ENCODE measurements around the gene DOCK8.

Gene DOCK8

DNA sequence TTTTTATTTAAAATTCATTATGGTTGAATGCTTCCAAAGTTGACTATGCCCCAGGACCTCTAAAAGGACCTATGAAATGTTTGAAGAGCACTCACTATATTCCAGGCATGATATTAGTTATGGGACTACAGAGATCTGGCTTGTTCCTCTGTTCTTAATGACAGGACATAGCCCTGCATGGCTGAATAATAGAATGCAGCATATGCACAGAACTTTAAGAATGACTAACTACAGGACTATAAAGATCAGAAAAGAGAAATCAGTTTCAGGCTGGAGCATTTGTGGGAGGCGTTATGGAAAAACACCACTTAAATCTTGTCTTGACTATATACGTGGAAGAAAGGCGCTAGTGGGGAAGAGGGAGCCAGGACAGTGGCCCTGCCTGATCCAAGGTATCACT lies 239.2 kb downstream of the DOCK8 start:
- TF ChIP-seq, protein P1, sequence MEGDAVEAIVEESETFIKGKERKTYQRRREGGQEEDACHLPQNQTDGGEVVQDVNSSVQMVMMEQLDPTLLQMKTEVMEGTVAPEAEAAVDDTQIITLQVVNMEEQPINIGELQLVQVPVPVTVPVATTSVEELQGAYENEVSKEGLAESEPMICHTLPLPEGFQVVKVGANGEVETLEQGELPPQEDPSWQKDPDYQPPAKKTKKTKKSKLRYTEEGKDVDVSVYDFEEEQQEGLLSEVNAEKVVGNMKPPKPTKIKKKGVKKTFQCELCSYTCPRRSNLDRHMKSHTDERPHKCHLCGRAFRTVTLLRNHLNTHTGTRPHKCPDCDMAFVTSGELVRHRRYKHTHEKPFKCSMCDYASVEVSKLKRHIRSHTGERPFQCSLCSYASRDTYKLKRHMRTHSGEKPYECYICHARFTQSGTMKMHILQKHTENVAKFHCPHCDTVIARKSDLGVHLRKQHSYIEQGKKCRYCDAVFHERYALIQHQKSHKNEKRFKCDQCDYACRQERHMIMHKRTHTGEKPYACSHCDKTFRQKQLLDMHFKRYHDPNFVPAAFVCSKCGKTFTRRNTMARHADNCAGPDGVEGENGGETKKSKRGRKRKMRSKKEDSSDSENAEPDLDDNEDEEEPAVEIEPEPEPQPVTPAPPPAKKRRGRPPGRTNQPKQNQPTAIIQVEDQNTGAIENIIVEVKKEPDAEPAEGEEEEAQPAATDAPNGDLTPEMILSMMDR (IDR thresholded peaks at IDR 0.05; ENCODE audit: low read depth, low read length) = no peak
- H3K4me3 ChIP-seq (ENCODE audit: low read depth, low read length) = no peak overlapping the region

DNA sequence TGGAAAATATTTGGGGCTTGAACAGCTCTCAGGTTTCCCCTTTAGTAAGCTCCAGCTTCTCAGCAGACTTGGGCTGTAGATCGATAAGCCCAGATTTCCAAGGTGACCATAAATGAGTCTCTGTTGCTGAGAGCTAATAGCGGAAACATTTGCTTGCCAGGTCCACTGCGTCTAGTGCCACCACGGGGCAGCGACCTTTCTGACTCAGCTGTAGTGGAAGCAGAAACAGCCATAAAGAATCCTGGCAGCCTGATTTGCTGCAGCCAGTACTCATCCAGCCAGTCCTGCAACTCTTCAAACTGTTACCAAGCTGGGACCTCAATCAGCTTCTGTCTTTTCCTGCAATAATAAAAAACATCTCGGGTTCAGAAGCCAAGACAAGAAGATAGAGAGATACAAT lies 241.7 kb downstream of the DOCK8 start:
- TF ChIP-seq, protein P1 (IDR thresholded peaks at IDR 0.05; ENCODE audit: low read depth, low read length) = no peak
- no peak overlapping the region for H3K4me3 ChIP-seq (ENCODE audit: low read depth, low read length)

DNA sequence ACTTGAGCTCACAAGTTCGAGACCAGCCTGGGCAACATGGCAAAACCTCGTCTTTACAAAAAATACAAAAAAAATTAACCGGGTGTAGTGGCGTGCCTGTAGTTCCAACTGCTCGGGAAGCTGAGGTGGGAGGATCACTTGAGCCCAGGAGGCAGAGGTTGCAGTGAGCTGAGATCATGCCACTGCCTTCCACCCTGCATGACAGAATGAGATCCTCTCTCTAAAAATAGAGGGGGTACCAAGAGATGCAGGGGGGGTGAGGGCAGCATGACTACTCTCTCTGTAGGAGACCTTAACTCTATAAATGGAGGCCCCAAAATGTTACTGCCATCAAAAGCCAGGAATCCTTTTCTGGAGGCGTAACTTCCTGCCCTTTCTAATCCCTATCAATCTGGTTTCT lies 243.9 kb downstream of the DOCK8 start:
- TF ChIP-seq, protein P1 (IDR thresholded peaks at IDR 0.05; ENCODE audit: low read depth, low read length) = no peak
- H3K4me3 ChIP-seq (ENCODE audit: low read depth, low read length) = no peak overlapping the region

DNA sequence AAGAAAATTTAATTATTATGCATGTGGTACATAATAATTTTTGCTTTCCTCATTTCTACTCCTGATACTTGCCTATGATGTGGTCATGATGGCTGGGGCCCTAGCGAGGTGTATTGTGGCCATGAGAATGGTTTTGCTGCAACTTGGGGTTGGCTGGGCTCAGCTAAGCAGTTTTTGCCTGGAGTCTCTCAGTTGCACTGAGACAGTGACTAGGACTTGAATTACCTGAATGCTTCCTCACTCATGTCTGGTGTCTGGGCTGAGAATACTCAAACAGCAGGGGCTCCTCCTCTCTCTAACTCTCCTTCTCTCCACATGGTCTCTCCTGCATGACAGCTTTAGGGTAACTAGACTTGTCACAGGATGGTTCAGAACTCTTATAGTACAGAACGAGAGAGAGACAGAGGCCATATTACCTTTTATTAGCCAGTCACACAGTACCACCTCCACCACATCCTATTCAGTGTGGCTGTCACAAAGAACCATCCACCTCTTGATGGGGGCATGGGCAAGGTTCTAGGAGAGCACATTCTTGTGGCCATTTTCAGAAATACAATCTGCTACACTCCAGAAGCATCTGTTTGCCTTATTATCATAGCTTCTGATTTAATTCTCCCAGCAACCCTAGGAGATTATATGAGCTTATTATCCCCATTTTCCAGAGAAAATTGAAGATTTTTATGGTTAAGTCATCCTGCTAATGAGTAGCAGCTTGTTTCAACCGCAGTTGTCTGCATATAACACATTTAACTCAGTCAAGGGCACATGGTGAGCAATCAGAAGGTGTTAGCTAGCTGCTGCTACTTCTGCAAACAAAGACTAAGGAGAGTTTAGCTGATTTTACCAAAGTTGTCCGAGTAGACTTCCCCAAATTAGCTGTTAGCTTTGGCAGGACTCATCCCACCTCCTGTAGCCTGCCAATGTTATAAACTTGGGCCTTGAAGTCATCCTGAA lies 245.1 kb downstream of the DOCK8 start:
- TF ChIP-seq, protein P1 (IDR thresholded peaks at IDR 0.05; ENCODE audit: low read depth, low read length) = no peak
- no peak overlapping the region for H3K4me3 ChIP-seq (ENCODE audit: low read depth, low read length)

DNA sequence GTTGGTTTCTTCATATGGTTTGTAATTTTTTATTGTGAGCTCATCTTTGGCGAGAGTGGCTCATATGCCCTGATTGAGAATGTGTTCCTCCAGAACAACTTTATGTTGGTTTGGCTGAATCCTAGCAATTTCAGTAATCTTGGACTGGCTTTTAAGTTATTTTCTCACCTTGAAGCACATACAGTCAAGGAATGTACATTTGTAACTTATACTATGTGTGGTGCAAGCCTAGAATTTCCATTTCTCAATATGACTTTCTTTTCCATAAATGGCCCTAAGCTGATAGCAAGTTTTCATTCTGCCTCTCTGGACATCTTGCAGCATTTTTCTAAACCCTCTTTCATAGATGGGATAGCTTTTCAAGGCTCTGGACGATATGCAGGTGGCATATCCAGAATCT lies 247.5 kb downstream of the DOCK8 start:
- no peak overlapping the region for H3K4me3 ChIP-seq (ENCODE audit: low read depth, low read length)
- TF ChIP-seq, protein P1 (IDR thresholded peaks at IDR 0.05; ENCODE audit: low read depth, low read length) = no peak

DNA sequence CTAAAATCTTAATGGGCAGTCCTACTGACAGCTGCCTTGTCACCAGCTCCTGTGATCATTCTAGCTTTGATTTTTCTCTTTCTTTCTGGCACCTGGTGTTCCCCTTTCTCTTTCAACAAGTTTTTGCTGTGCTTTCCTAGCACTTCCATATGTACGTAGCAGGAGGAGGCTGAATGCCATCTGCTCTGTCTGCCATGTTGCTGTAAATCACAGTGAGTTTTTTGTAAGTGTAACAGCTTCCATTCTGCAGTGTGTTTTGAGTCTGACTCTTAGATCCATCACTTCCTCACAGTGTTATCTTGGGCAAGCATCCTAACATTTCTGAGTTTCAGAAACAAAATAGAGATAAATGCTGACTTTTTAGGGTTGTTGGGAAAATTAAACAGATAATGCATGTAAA lies 247.9 kb downstream of the DOCK8 start:
- TF ChIP-seq, protein P1 (IDR thresholded peaks at IDR 0.05; ENCODE audit: low read depth, low read length) = no peak
- H3K4me3 ChIP-seq (ENCODE audit: low read depth, low read length) = no peak overlapping the region

DNA sequence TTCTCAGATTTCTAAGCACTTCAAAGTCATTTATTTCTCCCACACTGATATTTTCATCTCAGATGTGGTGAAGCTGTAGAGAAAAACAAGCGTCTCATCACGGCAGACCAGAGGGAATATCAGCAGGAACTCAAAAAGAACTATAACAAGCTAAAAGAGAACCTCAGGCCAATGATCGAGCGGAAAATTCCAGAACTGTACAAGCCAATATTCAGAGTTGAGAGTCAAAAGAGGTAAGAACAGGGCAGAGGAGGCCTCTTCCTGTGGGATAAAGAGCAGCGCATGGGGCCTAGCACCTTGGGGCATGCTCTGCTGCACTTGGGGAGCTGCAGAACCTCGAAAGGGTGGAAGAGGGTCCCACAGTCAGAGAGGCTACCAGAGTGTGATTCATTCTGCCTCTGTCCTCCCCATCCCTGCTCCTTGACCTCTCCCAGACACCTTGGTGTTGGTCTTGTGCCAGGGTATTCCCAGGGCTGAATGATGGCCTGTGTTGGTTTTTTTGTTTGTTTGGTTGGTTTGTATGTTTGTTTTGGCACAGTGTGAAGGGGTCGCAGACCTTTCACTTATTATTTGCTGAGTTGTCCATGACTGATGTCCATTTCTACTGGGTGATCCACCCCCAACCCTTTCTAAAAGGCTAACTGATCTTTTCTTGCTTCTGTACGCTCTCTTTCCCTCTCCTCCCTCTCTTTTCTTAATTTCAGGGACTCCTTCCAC lies 248.9 kb downstream of the DOCK8 start:
- TF ChIP-seq, protein P1 (IDR thresholded peaks at IDR 0.05; ENCODE audit: low read depth, low read length) = no peak
- H3K4me3 ChIP-seq (ENCODE audit: low read depth, low read length) = no peak overlapping the region
